Activated CD8-positive, alpha-beta memory T cell treated with anti-CD3 and anti-CD28 coated beads, Interleukin-2, amount 50 U/mL, for 1 hour (primary cell): ENCODE data around the gene CEBPG.
A peak's percentile ranks its signal among the peaks of the same experiment; 100 is the strongest.

Experiments
- DNase-seq: peaks from one replicate; pipeline ENCODE4 v3.0.0-alpha.2; 2020; ENCODE audit errors: extremely low read depth

Gene CEBPG

GRCh38 chr19:33405553-33406461 is 32.3 kb downstream of the CEBPG start:
- no peak for DNase-seq

- peak; percentile 19 for DNase-seq
These were observed 33.1 kb downstream of the CEBPG start for GRCh38 chr19:33406521-33407139.

GRCh38 chr19:33407140-33407551 is 33.6 kb downstream of the CEBPG start:
- no peak for DNase-seq

GRCh38 chr19:33407716-33408115 is 34.2 kb downstream of the CEBPG start:
- no peak for DNase-seq

GRCh38 chr19:33408116-33408515 is 34.6 kb downstream of the CEBPG start:
- DNase-seq: no peak

GRCh38 chr19:33408538-33409434 is 35.3 kb downstream of the CEBPG start:
- no peak for DNase-seq

GRCh38 chr19:33409906-33410685 is 36.6 kb downstream of the CEBPG start:
- DNase-seq: no peak

GRCh38 chr19:33410915-33411401 is 37.4 kb downstream of the CEBPG start:
- DNase-seq: no peak

- no peak for DNase-seq
These were observed 38.2 kb downstream of the CEBPG start for GRCh38 chr19:33411621-33412180.

GRCh38 chr19:33412601-33413425 is 39.3 kb downstream of the CEBPG start:
- no peak for DNase-seq

- no peak for DNase-seq
These were observed 39.9 kb downstream of the CEBPG start for GRCh38 chr19:33413426-33413725.

- no peak for DNase-seq
These were observed 40.6 kb downstream of the CEBPG start for GRCh38 chr19:33413868-33414666.

GRCh38 chr19:33414667-33415605 is 41.4 kb downstream of the CEBPG start:
- DNase-seq: no peak

GRCh38 chr19:33416307-33417215 is 43.1 kb downstream of the CEBPG start:
- DNase-seq: peak; percentile 27

- no peak for DNase-seq
These were observed 44.2 kb downstream of the CEBPG start for GRCh38 chr19:33417751-33418150.

- no peak for DNase-seq
These were observed 45.0 kb downstream of the CEBPG start for GRCh38 chr19:33418461-33418860.
